Measurements from ENCODE around the gene MXRA8. TPM values are rescaled to one million over a fixed set of nuclear protein-coding genes. Genes with fewer than 3 reads are reported as not detected.
A peak's percentile ranks its signal among the peaks of the same experiment; 100 is the strongest.

MXRA8 gene
- total and polyA plus RNA-seq, 9 of the 15 experiments (the other 6 are each of a cell fraction or from before 2014, with no cell fraction given) = 0.66 to 11.3 (median 6.3) TPM

DNA sequence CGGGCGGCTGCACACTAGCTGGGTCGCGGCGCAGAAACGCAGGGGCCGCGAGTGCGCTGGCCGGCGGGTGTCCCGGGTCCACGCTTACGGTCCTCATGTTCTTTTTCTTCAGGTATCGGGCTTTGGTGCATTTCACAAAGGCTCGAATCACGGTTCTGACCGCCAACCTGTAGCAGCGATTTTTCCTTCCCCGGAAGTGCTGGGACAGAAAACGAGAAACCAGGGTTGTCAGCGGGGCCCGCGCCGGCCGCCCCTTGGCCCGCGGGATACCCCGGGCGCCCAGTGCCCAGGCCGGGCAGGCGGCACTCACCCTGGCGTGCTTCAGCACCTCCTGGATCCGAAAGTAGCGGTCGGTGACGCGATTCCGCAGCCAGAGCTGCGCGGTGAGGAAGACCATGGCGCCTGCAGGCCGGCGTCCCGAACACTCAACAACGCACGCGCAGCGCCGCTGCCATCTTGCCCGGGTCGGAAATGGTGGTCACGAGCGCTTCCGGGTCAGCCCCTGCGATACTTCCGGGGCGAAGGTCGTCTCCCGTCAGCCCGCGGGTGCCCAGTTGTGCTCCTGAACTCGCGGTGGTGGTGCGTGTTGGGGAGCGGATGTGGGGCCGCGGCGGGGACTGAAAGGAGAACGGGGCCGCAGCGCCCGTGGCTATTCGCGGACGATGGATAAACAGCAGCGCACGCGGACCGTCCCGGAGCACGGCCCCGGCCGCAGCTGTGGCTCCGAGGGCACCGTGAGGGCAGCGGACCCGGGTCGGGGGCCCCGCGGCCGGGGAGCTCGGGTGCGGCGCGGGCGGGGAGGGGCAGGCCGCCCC is 48.7 kb upstream of the MXRA8 start, which contains the start of gene MRPL20 (continued):
- peak in 1 of 2 experiments; percentile 33; a peak in 1 of 3 replicates for TF ChIP-seq CBX3 (IDR thresholded peaks at IDR 0.05; ENCODE audit: borderline replicate concordance in 1 of 2, low read length in 2 of 2)
- TF ChIP-seq ZNF551 (CRISPR knock-in tag; IDR thresholded peaks at IDR 0.05) = no peak
- peak; percentile 65 for TF ChIP-seq THAP12 (CRISPR knock-in tag; IDR thresholded peaks at IDR 0.05)
- TF ChIP-seq FOS (IDR thresholded peaks at IDR 0.05; ENCODE audit: extremely low read depth, insufficient read length) = no peak
- TF ChIP-seq PML (IDR thresholded peaks at IDR 0.05; ENCODE audit: low read length) = peak; percentile 79
- TF ChIP-seq ESRRB (CRISPR knock-in tag; IDR thresholded peaks at IDR 0.05; ENCODE audit: borderline replicate concordance) = no peak
- TF ChIP-seq CSDE1 (IDR thresholded peaks at IDR 0.05) = peak in 1 of 2 experiments; percentile 29; a peak in 1 of 4 replicates
- no peak for TF ChIP-seq IFI16 (CRISPR knock-in tag; IDR thresholded peaks at IDR 0.05)
- TF ChIP-seq C11orf30 (IDR thresholded peaks at IDR 0.05; ENCODE audit: low read depth) = peak; percentile 99
- no peak for TF ChIP-seq ZNF24 (IDR thresholded peaks at IDR 0.05)
- no peak for TF ChIP-seq CHD4 (IDR thresholded peaks at IDR 0.05; ENCODE audit: insufficient read depth, insufficient replicate concordance, low read depth, low read length, poor library complexity, severe bottlenecking)
- TF ChIP-seq ZNF699 (CRISPR knock-in tag; IDR thresholded peaks at IDR 0.05; ENCODE audit: insufficient replicate concordance) = no peak
- TF ChIP-seq RFX1 (IDR thresholded peaks at IDR 0.05) = no peak
- no peak for TF ChIP-seq DMBX1 (CRISPR knock-in tag; IDR thresholded peaks at IDR 0.05; ENCODE audit: borderline replicate concordance)
- no peak; the same call in 1 of the 2 replicates for TF ChIP-seq CBFB (CRISPR knock-in tag; IDR thresholded peaks at IDR 0.05)
- no peak for TF ChIP-seq ZNF407 (IDR thresholded peaks at IDR 0.05; ENCODE audit: low read depth)
- no peak for TF ChIP-seq CBX2 (IDR thresholded peaks at IDR 0.05; ENCODE audit: insufficient read depth, low read length, poor library complexity, severe bottlenecking)
- no peak for TF ChIP-seq YBX1 (IDR thresholded peaks at IDR 0.05)
- peak; percentile 82 for TF ChIP-seq ATF7 (IDR thresholded peaks at IDR 0.05)
